ENCODE measurements around the gene PLAAT2.

PLAAT2 gene

GRCh38 chr11:63611395-63611747 lies 48.2 kb upstream of the PLAAT2 start:
- no peak for ATAC-seq
- no peak for TF ChIP-seq ESRRG (CRISPR knock-in tag; IDR thresholded peaks at IDR 0.05)
- no peak for TF ChIP-seq OSR1 (CRISPR knock-in tag; IDR thresholded peaks at IDR 0.05)
- no peak for TF ChIP-seq SNAI2 (CRISPR knock-in tag; IDR thresholded peaks at IDR 0.05)
- no peak for TF ChIP-seq ZFP3 (CRISPR knock-in tag; IDR thresholded peaks at IDR 0.05)
- no peak for TF ChIP-seq TCF4 (CRISPR knock-in tag; IDR thresholded peaks at IDR 0.05; ENCODE audit: borderline replicate concordance)
- no peak for TF ChIP-seq ARNTL (CRISPR knock-in tag; IDR thresholded peaks at IDR 0.05; ENCODE audit: borderline replicate concordance, low read depth)
- TF ChIP-seq PATZ1 (CRISPR knock-in tag; IDR thresholded peaks at IDR 0.05; ENCODE audit: borderline replicate concordance) = no peak
- no peak for TF ChIP-seq TSHZ2 (CRISPR knock-in tag; IDR thresholded peaks at IDR 0.05)
- TF ChIP-seq ZC3H10 (CRISPR knock-in tag; IDR thresholded peaks at IDR 0.05) = no peak
- no peak for TF ChIP-seq ZFP30 (CRISPR knock-in tag; IDR thresholded peaks at IDR 0.05)
- no peak for TF ChIP-seq PPARA (CRISPR knock-in tag; IDR thresholded peaks at IDR 0.05; ENCODE audit: borderline replicate concordance)
- no peak for TF ChIP-seq ZNF70 (CRISPR knock-in tag; IDR thresholded peaks at IDR 0.05)
- TF ChIP-seq CREB5 (CRISPR knock-in tag; IDR thresholded peaks at IDR 0.05; ENCODE audit: low read depth) = no peak
- no peak for TF ChIP-seq ZNF8 (CRISPR knock-in tag; IDR thresholded peaks at IDR 0.05)
- TF ChIP-seq CSDC2 (CRISPR knock-in tag; IDR thresholded peaks at IDR 0.05) = no peak
- TF ChIP-seq GLIS3 (CRISPR knock-in tag; IDR thresholded peaks at IDR 0.05) = no peak

GRCh38 chr11:63610604-63611394 lies 47.6 kb upstream of the PLAAT2 start:
- no peak for ATAC-seq
- no peak for TF ChIP-seq ESRRG (CRISPR knock-in tag; IDR thresholded peaks at IDR 0.05)
- no peak for TF ChIP-seq ISL1 (CRISPR knock-in tag; IDR thresholded peaks at IDR 0.05)
- TF ChIP-seq CSDC2 (CRISPR knock-in tag; IDR thresholded peaks at IDR 0.05) = no peak
- TF ChIP-seq ZC3H10 (CRISPR knock-in tag; IDR thresholded peaks at IDR 0.05) = no peak
- TF ChIP-seq PPARA (CRISPR knock-in tag; IDR thresholded peaks at IDR 0.05; ENCODE audit: borderline replicate concordance) = no peak
- TF ChIP-seq TSHZ2 (CRISPR knock-in tag; IDR thresholded peaks at IDR 0.05) = no peak
- no peak for TF ChIP-seq TOX (CRISPR knock-in tag; IDR thresholded peaks at IDR 0.05; ENCODE audit: borderline replicate concordance)
- no peak for TF ChIP-seq OSR1 (CRISPR knock-in tag; IDR thresholded peaks at IDR 0.05)
- TF ChIP-seq ZNF70 (CRISPR knock-in tag; IDR thresholded peaks at IDR 0.05) = no peak
- TF ChIP-seq ZFP30 (CRISPR knock-in tag; IDR thresholded peaks at IDR 0.05) = no peak
- no peak for TF ChIP-seq PATZ1 (CRISPR knock-in tag; IDR thresholded peaks at IDR 0.05; ENCODE audit: borderline replicate concordance)
- no peak for TF ChIP-seq ZNF8 (CRISPR knock-in tag; IDR thresholded peaks at IDR 0.05)
- no peak for TF ChIP-seq TCF4 (CRISPR knock-in tag; IDR thresholded peaks at IDR 0.05; ENCODE audit: borderline replicate concordance)
- no peak for TF ChIP-seq GLIS3 (CRISPR knock-in tag; IDR thresholded peaks at IDR 0.05)
- no peak for TF ChIP-seq CREB5 (CRISPR knock-in tag; IDR thresholded peaks at IDR 0.05; ENCODE audit: low read depth)
